ENCODE data around the gene XPNPEP3.
"Not testable (repeated sequence)": the region's sequence is repeated elsewhere in the genome, so short reads cannot be mapped to it uniquely, and the experiment has no call there.

XPNPEP3 gene

DNA sequence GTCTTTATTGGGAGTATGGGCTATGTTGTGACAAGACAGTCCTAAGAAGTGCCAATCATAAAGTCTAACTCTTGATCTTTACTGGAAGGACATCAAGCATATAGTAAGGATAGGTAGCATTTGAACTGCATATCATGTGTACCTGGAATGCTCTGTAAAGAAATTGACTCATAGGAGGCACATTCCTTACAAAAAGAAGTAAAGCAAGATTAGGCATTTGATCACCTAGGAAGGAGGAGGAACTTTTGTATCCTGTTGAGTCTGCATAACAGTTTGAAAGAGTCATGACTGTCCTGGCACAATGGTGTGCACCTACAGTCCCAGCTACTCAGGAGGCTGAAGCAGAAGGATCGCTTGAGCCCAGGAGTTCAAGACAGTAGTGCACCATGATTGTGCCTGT is 47.2 kb downstream of the XPNPEP3 start:
- H3K27me3 ChIP-seq = no peaks in the 10 kb centered on the region
- H3K4me3 ChIP-seq (ENCODE audit: low read depth in 1 of 2, low read length in 1 of 2) = no peak overlapping the region
- peaks cover 16% of the 10 kb centered on the region for H3K36me3 ChIP-seq
- no peak overlapping the region for H3K27ac ChIP-seq
- H3K4me1 ChIP-seq (ENCODE audit: control insufficient read depth in 1 of 2, insufficient read depth in 1 of 2, low read depth in 1 of 2, low read length in 1 of 2) = no peaks in the 10 kb centered on the region
- no peak for TF ChIP-seq CTCF (IDR thresholded peaks at IDR 0.05)
- no peaks in the 10 kb centered on the region for H3K9me3 ChIP-seq

DNA sequence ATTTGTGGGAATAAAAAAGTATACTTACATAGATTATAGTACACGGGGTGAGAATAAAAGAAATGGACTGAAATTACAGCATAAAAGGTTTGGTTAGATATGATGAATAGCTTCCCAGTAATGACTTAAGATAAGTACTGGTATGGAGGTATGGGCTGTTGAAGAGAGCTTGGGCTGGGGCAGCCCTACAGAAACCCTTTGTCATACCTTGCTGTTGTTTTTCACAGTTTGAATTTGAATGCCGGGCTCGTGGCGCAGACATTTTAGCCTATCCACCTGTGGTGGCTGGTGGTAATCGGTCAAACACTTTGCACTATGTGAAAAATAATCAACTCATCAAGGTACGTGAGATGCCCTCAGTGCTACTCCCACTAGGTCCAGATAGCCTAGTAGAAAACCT is 51.9 kb downstream of the XPNPEP3 start:
- Histone ChIP-seq H3K9me3 (no peaks in the 10 kb centered on the region), H3K27me3 (no peaks in the 10 kb centered on the region), H3K36me3 (peaks cover 29% of the 10 kb centered on the region), H3K4me3 (ENCODE audit: low read depth in 1 of 2, low read length in 1 of 2) (no peak overlapping the region), H3K27ac (no peak overlapping the region), H3K4me1 (ENCODE audit: control insufficient read depth in 1 of 2, insufficient read depth in 1 of 2, low read depth in 1 of 2, low read length in 1 of 2) (no peaks in the 10 kb centered on the region)
- no peak for TF ChIP-seq CTCF (IDR thresholded peaks at IDR 0.05)

GRCh38 chr22:40911772-40912171 is 54.8 kb downstream of the XPNPEP3 start:
- Histone ChIP-seq H3K4me3 (ENCODE audit: low read depth in 1 of 2, low read length in 1 of 2) (no peak overlapping the region), H3K4me1 (ENCODE audit: control insufficient read depth in 1 of 2, insufficient read depth in 1 of 2, low read depth in 1 of 2, low read length in 1 of 2) (no peaks in the 10 kb centered on the region), H3K36me3 (peaks cover 26% of the 10 kb centered on the region), H3K27ac (no peak overlapping the region), H3K27me3 (no peaks in the 10 kb centered on the region), H3K9me3 (no peaks in the 10 kb centered on the region)
- no peak for TF ChIP-seq CTCF (IDR thresholded peaks at IDR 0.05)

DNA sequence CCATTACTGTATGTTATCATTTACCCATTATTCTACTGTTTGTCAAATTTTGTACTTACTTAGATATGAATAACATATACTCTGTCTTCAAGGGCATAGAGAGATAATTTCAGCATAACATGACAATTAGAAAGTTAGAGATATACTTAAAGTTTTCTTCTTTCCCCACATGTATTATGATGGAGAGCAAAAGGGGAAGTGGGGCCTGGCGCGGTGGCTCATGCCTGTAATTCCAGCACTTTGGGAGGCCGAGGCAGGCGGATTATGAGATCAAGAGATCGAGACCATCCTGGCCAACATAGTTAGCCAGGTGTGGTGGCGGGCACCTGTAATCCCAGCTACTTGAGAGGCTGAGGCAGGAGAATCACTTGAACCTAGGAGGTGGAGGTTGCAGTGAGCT is 56.0 kb downstream of the XPNPEP3 start:
- H3K4me3 ChIP-seq (ENCODE audit: low read depth in 1 of 2, low read length in 1 of 2); H3K9me3 ChIP-seq; H3K4me1 ChIP-seq (ENCODE audit: control insufficient read depth in 1 of 2, insufficient read depth in 1 of 2, low read depth in 1 of 2, low read length in 1 of 2); H3K27me3 ChIP-seq; H3K27ac ChIP-seq: not testable (repeated sequence)
- peaks cover 26% of the 10 kb centered on the region for H3K36me3 ChIP-seq

- TF ChIP-seq CTCF (IDR thresholded peaks at IDR 0.05) = no peak
- Histone ChIP-seq H3K27me3 (no peaks in the 10 kb centered on the region), H3K4me1 (ENCODE audit: control insufficient read depth in 1 of 2, insufficient read depth in 1 of 2, low read depth in 1 of 2, low read length in 1 of 2) (peaks cover 3 to 4% of the 10 kb centered on the region in 2 experiments), H3K9me3 (no peaks in the 10 kb centered on the region), H3K36me3 (peaks cover 13% of the 10 kb centered on the region), H3K4me3 (ENCODE audit: low read depth in 1 of 2, low read length in 1 of 2) (no peak overlapping the region), H3K27ac (no peak overlapping the region)
Observed at GRCh38 chr22:40919446-40919845, 62.5 kb downstream of the XPNPEP3 start.

GRCh38 chr22:40920526-40920925 is 63.6 kb downstream of the XPNPEP3 start:
- H3K4me1 ChIP-seq (ENCODE audit: control insufficient read depth in 1 of 2, insufficient read depth in 1 of 2, low read depth in 1 of 2, low read length in 1 of 2) = peaks cover 3 to 4% of the 10 kb centered on the region in 2 experiments
- H3K27me3 ChIP-seq = no peaks in the 10 kb centered on the region
- no peaks in the 10 kb centered on the region for H3K9me3 ChIP-seq
- peaks cover 13% of the 10 kb centered on the region for H3K36me3 ChIP-seq
- H3K27ac ChIP-seq = no peak overlapping the region
- TF ChIP-seq CTCF (IDR thresholded peaks at IDR 0.05) = no peak
- H3K4me3 ChIP-seq (ENCODE audit: low read depth in 1 of 2, low read length in 1 of 2) = no peak overlapping the region
